GM19455 (cell line): ENCODE results near the gene ASIC5.
"Not testable (repeated sequence)": the region's sequence is repeated elsewhere in the genome, so short reads cannot be mapped to it uniquely, and the experiment has no call there.

Experiments
- ATAC-seq: cut with Tn5 transposase; IDR thresholded peaks from one replicate; pipeline ENCODE4 v1.9.1; 2021; ENCODE audit not compliant: unreplicated experiment

Gene ASIC5, protein sequence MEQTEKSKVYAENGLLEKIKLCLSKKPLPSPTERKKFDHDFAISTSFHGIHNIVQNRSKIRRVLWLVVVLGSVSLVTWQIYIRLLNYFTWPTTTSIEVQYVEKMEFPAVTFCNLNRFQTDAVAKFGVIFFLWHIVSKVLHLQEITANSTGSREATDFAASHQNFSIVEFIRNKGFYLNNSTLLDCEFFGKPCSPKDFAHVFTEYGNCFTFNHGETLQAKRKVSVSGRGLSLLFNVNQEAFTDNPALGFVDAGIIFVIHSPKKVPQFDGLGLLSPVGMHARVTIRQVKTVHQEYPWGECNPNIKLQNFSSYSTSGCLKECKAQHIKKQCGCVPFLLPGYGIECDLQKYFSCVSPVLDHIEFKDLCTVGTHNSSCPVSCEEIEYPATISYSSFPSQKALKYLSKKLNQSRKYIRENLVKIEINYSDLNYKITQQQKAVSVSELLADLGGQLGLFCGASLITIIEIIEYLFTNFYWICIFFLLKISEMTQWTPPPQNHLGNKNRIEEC

DNA sequence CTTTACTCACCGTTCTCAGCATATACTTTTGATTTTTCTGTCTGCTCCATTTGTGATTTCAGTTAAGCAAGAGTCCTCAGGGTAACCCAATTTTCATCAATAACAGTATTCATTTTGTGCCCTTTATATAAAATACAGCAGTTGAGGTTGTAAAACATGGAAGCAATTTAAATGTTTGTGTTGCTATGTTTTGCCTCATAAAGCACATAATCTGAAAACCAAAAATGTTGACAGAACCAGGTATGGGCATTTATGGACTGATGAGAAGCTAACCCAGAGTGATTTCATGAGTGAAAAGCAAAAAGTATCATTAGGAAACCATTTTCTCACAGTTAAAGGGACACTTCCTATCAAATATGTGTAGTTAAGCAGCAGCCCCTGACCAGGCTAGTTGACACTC is at the start of gene ASIC5:
TSS of gene ASIC5 (minus strand) at position 101 of the 400 bp plus-strand sequence. CDS start at position 50, 51 bp downstream.
- no peak for ATAC-seq

DNA sequence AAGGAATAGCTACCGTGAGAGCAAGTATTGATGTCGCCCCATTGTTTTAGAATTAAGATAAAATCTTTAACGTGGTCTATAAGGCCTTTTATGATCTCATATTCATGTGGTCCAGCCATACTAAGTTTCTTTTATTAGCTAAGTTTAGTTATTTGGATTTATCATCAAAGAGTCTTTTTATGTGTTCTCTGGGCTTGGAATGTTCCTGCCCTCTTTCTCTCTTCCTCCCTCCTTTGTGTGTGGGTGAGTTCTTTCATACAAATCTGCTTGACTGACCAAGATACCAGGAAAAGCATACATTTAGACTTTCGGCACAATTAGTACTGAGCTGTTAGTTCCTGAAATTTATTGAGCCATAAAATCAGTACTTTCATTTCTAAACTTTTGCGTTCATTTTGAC is 48.7 kb upstream of the ASIC5 start:
- no peak for ATAC-seq

DNA sequence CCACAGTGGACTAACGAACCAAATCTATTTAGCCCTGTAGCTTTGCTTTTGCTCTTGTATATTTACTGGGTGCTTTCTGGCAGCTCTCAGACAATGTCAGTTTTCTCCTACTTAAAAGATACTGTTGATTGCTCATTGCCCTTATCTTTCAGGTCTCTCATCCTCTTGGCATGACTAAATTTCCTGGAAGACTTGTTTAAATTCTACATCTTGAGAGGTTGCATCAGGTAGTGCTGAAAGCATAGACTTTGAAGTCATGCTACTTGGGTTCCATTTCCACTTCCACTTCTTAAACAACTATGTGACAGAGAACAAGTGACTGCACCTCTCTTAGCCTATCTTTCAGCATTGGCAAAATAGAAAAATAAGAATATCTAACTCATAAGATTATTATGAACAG is 45.8 kb upstream of the ASIC5 start:
- no peak for ATAC-seq

DNA sequence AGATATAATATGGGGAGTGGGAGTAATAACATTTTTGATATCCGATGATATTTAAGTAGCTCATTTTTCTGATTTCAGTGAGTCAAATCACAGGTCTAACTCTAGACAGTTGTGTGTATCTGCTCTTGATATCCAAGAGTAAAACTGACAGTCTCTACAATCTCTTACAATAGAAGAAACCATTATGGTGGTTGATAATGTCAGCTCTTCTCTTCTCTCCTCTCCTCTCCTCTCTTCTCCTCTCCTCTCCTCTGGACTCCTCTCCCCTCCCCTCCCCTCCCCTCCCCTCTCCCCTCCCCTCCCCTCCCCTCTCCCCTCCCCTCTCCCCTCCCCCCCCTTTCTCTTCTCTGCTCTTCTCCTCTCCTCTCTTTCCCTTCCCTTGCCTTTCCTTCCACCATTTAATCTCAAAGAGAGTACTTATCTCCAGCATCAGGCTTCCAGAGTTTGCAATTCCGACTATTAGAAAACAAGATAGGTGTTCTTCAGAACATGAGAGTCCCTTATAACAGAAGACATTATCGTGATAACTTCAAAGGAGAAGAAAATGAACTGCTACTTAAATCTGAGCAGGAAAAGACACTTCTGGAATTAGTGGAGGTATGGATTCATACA is 43.6 kb upstream of the ASIC5 start:
- no peak for ATAC-seq

DNA sequence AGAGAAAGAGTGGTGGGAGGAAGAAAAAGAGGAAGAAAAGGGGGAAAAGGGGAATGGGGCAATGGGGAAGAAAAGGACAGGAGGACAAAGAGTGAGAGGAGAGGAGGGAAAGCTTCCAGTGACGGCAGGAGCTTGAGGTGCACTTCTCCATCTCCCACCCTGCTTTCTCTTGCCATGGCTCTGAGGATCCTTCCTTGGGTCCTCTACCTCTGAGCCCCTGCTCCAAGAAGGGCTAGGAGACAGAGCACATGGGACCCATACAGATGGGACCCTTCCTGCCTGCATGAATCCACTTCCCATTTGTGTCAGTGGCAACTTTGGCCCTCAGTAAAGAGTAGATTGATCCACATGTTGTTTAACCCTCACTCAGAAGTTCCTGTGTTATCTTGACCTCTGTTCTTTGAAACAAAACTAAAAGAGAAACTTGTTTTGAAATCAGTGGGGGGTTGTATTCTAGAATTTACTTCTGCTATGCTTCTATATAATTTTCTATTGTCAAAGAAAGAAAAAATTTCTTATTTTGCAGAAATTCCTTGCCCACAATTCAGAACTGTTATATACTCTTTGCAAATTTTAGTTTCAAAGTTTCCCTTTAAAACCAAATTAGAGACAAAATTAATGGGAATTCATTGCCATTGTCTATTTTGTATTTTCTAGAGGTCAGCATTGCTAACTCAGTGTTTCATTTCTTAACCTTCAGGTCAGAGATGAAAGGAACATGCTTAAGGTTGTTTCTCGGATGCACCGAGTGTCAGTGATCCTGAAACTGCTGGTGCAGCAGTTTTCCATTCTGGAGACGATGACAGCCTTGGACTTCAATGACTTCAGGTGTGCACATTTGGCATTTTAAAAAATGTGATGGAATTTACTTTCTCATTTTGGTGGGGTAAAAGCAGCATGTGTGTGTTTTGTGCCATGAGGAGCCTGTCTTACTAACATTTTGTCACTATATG is 42.4 kb upstream of the ASIC5 start:
- ATAC-seq, result no peak

DNA sequence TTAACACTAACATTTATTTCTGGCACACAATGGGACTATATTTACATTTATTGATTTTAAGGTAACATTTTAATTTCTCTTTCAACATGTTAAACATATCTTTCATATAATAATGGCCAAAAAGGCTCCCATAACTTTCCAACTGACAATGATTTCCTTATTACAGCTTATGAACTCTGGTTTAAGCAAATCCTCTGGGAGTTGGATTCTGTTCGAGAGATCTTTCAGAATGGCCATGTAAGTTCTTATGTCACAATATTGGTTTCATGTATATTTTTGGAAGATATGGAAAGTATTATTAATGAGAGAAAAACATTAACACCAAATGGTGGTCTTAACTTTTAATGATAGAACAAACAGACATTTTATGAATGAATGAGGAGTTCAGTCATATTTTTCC is 41.5 kb upstream of the ASIC5 start:
- ATAC-seq, result no peak

DNA sequence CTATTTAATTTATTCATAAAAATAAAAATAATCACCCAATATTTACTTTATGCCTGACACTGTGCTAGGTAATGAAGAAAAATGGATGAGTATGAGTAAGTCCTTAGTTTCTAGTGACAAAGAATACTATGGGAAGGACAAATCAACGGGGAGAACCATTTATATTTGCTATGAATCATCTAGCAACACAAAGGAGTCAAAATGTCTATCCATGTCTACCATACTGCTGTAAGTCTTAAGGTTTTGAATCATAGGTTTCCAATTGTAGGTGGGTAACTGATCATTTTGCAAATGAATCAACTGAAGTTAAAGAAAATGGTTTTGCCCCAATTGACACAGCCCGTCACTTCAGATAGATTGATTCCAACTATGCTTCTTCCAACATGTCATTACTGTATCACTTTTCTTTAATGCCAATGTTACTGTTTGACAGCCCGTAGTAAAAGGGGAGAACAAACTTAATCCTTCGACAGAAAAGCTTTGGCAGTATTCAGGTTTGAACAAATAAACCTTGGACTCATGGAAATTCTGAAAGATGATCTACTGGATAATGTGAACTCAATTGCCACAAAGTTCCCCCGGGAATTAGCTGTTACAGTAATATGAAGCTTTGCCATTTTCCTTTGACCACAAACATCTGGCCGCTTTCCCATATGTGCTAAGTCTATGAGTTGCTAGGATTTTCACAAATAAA is 40.6 kb upstream of the ASIC5 start:
- no peak for ATAC-seq

DNA sequence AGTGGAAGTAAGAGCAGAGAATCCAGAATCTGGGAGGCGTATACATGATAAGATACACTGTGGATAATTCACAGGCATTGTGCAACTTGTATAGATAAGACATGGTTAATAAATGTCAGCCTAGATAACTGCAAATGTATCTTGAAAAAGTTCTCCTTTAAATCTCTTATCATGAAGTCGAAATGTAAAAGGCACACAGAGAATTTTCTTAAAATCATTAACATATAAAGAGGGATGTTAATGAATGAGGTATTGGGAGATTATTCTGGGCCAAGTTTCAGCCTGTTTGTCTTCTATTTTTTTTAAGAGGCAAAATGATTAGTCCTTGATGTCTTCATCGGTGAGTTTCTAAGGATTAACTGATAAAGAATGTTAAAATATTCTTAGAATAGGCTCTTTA is 38.3 kb upstream of the ASIC5 start:
- ATAC-seq, result no peak

DNA sequence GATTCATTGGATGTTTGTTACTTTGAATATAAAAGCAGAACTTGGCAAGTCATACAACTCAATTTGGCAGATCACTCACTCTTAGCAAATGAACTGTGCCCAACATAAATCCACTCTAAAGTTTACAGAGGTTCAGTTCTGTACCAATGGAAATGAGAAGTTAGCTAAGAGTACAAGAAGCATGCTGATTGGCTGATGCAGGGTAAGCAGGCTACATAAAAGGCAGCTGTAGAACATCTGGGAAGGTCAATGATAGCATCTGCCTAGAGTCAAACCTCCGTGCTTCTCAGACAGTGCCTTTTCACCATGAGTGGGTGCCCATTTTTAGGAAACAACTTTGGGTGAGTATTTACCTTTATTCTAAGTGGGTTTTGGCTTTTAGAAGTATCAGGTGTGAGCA is 37.4 kb upstream of the ASIC5 start, which contains the start of gene TDO2:
TSS of gene TDO2 (plus strand) at position 244 of the 400 bp plus-strand sequence. CDS start at position 307, 63 bp downstream.
- ATAC-seq, result no peak

DNA sequence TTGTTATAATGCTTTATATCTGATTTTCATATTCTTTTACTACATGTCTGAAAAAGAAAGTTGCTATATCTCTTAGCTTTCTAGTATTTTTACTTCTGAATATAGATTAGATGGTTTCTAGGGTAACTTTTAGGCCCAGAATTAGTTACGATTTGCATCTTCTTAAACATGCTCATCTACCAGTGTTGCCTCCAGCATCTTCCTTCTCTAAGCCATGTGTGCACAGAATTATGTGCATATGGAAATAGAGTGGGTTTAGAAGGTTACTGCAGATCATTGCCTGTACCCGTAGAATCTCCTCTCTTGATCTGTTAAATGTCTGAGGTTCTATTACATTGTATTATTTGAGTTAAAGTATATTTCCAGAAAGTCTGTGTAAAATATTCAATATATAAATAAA is 34.9 kb upstream of the ASIC5 start:
- ATAC-seq, result no peak

DNA sequence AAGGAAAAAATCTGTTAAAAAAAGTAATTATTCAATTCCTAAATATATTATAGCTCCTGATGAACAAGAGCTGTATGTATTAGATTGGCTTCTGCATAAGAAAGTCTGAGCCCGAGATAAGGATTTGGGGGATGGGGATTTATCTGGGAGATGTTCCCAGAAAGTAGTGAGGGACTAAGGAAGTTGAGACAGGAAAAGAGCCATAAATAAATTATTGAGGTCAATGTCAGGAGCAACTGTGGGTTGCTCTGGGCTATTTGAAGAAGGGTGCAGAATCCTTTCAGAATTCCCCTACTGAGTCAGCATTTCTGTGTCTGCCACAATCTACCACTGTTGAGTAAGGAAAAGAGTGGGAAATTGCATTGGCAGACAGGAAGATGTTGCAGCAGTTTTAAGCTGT is 34.3 kb upstream of the ASIC5 start:
- no peak for ATAC-seq

DNA sequence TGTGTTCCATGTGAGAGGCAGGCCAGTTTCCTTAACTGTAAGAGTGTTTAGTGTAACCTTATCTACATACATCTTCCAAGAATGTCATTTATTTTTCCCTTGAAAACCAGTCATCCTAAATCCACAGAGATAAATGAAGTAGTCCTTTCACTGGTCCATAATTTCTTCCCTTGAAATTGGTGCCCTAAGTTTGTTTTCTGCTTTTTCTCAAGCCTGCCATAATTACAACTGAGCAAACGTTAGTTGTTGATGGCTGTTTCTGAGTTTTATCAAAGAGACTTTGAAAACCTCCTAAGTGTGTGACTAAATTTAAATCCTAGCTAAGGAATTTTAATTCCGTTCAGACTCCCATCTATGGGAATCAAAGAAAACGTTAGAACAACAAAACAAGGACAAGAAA is 33.8 kb upstream of the ASIC5 start:
- ATAC-seq, result no peak

DNA sequence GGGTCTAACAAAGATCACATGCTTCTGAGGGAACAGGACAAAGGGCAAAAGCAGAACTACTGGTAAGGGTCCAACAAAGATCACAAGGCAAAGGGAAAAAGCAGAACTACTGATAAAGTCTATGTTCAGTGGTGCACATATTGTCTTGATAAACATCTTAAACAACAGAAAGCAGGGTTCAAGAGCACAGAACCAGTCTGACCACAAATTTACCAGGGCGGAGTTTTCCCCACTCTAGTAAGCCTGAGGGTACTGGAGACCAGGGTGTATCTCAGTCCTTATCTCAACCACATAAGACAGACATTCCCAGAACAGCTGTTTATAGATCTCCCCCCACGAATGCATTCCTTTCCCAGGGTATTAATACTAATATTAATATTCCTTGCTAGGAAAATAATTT is 32.3 kb upstream of the ASIC5 start:
- not testable (repeated sequence) for ATAC-seq

DNA sequence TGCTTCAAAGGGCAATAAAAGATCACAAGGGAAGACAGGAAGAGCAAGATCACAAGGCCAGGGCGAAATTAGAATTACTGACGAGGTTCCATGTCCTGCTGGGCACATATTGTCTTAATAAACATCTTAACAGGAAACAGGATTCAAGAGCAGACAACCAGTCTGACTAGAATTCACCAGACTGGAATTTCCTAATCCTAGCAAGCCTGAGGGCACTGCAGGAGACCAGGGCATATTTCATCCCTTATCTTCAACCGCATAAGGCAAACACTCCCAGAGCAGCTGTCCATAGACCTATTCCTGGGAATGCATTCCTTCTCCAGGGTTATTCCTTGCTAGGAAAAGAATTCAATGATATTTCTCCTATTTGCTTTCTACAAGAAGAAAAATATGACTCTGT is 25.0 kb upstream of the ASIC5 start:
- ATAC-seq, result no peak

DNA sequence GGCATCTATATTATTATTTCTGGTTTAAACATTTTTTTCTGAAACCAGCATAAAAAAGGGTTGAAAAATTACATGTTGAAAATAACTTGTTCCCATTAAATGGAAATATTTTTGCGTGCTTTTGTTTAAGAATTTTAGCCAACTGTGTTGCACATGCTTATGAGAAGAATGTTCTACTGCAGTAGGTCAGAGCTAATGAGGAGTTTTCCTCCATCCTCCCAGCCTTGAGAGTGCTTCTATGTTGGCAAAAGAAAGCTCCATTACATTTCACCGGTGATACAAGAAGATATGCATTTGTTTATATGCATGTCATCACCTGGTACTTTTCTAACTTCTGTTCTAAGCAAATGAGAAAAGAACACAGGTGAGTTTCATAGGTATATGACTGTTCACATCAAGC is 23.9 kb upstream of the ASIC5 start:
- ATAC-seq, result no peak

DNA sequence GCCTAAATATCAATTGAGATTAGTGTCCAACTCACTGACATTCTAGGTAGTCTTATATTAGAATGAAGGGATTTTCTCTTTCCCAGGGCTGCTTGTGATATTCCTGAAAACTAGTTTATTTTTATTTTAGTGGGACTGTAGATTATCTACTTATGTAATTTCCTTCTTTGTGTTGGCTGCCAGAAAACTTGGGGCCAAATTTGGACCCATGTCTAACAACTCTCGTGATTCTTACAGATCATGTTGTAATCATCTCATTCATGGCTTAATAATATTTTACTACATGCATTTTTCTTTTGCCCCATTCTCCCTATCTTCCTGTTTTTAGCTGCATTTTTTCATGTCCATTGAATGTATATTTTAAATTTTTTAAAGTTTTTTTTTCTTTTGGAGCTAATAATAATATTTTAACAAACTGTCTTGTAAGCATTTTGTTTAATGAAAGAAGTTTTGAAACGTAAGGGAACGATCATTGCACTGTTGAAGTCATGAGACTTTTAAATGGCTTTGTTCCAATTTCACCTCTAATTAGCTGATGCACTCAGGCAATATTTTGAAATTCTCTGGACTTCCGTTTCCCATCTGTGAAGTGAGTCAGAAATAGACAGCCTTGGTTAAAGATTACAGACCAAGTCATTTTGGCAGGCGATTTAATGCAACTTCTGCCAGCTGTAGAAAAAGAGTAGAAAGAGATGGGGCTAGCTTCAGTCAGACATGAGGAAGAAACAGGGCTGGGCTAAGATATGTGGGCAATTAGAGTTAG is 23.1 kb upstream of the ASIC5 start:
- ATAC-seq, result no peak

DNA sequence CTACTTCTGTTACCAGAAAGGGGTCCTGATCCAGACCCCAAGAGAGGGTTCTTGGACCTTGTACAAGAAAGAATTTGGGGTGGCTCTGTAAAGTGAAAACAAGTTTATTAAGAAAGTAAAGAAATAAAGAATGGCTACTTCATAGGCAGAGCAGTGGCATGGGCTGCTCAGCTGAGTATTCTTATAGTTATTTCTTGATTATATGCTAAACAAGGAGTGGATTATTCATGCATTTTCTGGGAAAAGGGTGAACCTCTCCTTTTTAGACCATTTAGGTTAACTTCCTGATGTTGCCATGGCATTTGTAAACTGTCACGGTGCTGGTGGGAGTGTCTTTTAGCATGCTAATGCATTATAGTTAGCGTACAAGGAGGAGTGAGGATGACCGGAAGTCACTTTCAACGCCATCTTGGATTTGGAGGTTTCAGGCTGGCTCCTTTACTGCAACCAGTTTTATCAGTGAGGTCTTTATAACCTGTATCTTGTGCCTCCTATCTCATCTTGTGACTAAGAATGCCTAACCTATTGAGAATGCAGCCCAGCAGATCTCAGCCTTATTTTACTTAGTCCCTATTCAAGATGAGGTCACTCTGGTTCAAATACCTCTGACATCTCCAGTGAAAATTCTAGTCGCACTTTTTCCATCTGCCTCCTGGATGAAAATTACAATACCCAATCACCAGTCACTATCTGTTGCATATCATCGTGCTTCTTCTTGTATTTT is 21.9 kb upstream of the ASIC5 start:
- no peak for ATAC-seq

DNA sequence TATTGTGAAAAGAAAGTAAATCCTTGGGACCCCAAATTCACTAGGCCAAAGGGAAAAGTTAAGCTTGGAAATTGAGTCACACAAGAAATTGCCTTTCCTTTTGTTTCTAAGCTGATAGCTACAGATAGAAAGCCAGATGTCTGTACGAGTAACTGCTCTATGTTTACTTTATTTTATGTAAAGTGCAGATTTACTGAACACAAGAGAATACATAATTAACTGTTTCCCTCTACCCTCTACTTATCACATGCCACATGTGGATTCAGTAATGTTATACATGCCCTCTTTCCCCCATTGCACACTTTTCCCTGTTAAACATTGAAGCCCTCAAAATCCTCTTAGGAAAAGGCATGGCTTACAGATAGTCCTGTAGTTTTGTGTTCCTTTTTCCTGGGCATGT is 21.0 kb upstream of the ASIC5 start:
- no peak for ATAC-seq

DNA sequence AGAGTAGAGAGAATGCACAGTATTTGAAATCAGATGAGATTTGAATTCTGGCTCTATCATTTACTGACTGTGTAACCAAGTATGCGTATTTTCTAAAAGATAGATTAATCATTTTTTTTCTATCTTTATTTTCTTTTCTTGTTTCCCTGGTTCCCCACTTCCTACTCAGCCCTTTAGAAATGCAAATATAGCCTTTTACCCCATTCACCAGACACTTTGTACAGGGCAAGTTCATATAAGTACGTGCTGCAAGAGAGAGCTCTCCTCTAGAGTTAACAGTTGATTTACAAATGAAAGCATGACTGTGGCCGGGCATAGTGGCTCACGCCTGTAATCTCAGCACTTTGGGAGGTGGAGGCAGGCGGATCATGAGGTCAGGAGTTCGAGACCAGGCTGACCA is 19.6 kb upstream of the ASIC5 start:
- no peak for ATAC-seq
